Measurements from ENCODE around the gene DNMT1. TPM values are rescaled to one million over a fixed set of nuclear protein-coding genes. Genes with fewer than 3 reads are reported as not detected.

Gene DNMT1
- polyA plus RNA-seq, 1 of the 3 experiments (the other 2 are of a cell fraction) = 58.3 TPM

- peak overlapping the region; percentile 21; the same call in 1 of the 2 replicates for H3K4me2 ChIP-seq
- H3K4me3 ChIP-seq (ENCODE audit: low read depth in 2 of 2, low read length in 1 of 2) = no peak overlapping the region
- H3K9me3 ChIP-seq = no peaks in the 10 kb centered on the region
- no peak for TF ChIP-seq REST (IDR thresholded peaks at IDR 0.05; ENCODE audit: low read depth, low read length)
- no peak for TF ChIP-seq RFX5 (IDR thresholded peaks at IDR 0.05; ENCODE audit: low read length)
- peak; percentile 66; the same call in 1 of the 2 replicates for TF ChIP-seq FOSL2 (IDR thresholded peaks at IDR 0.05; ENCODE audit: borderline replicate concordance, low read depth)
- TF ChIP-seq JUND (IDR thresholded peaks at IDR 0.05) = 0 out of 2 replicates have a peak, but pooled peaks have one; percentile 27
- no peak for TF ChIP-seq YY1 (IDR thresholded peaks at IDR 0.05; ENCODE audit: low read depth)
- WGBS (ENCODE audit: low lambda C conversion rate) = 60% methylated on average over 9 of the region's 9 CpGs
- H3K9ac ChIP-seq = 0 out of 2 replicates have a peak overlapping the region, but pooled peaks have one; percentile 14
- 0 out of 2 replicates have a peak, but pooled peaks cover 3% of the 10 kb centered on the region for H4K20me1 ChIP-seq (ENCODE audit: insufficient read depth)
- H3K27me3 ChIP-seq (ENCODE audit: insufficient read depth) = no peaks in the 10 kb centered on the region
- H3K36me3 ChIP-seq (replicated peaks in 1 of 2; ENCODE audit: control insufficient read depth in 1 of 2, insufficient read depth in 2 of 2, low read length in 1 of 2) = peaks cover 12 to 28% of the 10 kb centered on the region in 2 experiments
- ChIA-PET POLR2A (interaction anchor here (0.9 to 2.9 kb wide), 4 partner anchors 11 to 129 kb away, joined by 3 to 21 read pairs (median 4); partner anchors contain the start of gene PPAN), CTCF (interaction anchor here (0.6 to 6.4 kb wide), 11 partner anchors 12 to 129 kb away, joined by 3 to 58 read pairs (median 4); partner anchors contain the start of gene PPAN)
- H3K79me2 ChIP-seq (ENCODE audit: insufficient read depth) = peaks cover 25% of the 10 kb centered on the region
- peaks cover 3 to 13% of the 10 kb centered on the region in 2 experiments; a peak in 1 of 4 replicates for H3K4me1 ChIP-seq (ENCODE audit: control insufficient read depth in 1 of 2, insufficient read depth in 2 of 2, low read depth in 1 of 2, low read length in 1 of 2)
- H3F3A ChIP-seq (replicated peaks; ENCODE audit: insufficient read depth) = peaks cover 38% of the 10 kb centered on the region
- peak overlapping the region in 1 of 2 experiments; percentile 76; a peak in 3 of 4 replicates for H3K27ac ChIP-seq (ENCODE audit: low read depth in 2 of 2, low read length in 1 of 2)
- no peak for DNase-seq
- no peaks in the 10 kb centered on the region for H3K9me2 ChIP-seq
- H2AFZ ChIP-seq (ENCODE audit: low read depth) = peak overlapping the region; percentile 91
Observed at GRCh38 chr19:10120538-10121189, 74.1 kb downstream of the DNMT1 start.

GRCh38 chr19:10118960-10119359 is 75.8 kb downstream of the DNMT1 start:
- Histone ChIP-seq H3F3A (replicated peaks; ENCODE audit: insufficient read depth) (peaks cover 40% of the 10 kb centered on the region), H3K27me3 (ENCODE audit: insufficient read depth) (no peaks in the 10 kb centered on the region), H3K9ac (peak overlapping the region; percentile 89), H3K27ac (ENCODE audit: low read depth in 2 of 2, low read length in 1 of 2) (peak overlapping the region; percentile 76 to 83; a peak in 2 of 4 replicates), H3K9me3 (no peaks in the 10 kb centered on the region), H3K36me3 (replicated peaks in 1 of 2; ENCODE audit: control insufficient read depth in 1 of 2, insufficient read depth in 2 of 2, low read length in 1 of 2) (peaks cover 12 to 36% of the 10 kb centered on the region in 2 experiments), H3K4me1 (ENCODE audit: control insufficient read depth in 1 of 2, insufficient read depth in 2 of 2, low read depth in 1 of 2, low read length in 1 of 2) (peaks cover 3 to 13% of the 10 kb centered on the region in 2 experiments; a peak in 1 of 4 replicates), H4K20me1 (ENCODE audit: insufficient read depth) (peaks cover 11% of the 10 kb centered on the region; the same call in 1 of the 2 replicates), H2AFZ (ENCODE audit: low read depth) (no peak overlapping the region), H3K4me2 (peak overlapping the region; percentile 97), H3K79me2 (ENCODE audit: insufficient read depth) (peaks cover 25% of the 10 kb centered on the region), H3K4me3 (ENCODE audit: low read depth in 2 of 2, low read length in 1 of 2) (peak overlapping the region; percentile 87 to 89), H3K9me2 (no peaks in the 10 kb centered on the region)
- no peak for TF ChIP-seq NFIC (IDR thresholded peaks at IDR 0.05; ENCODE audit: borderline replicate concordance)
- no peak for TF ChIP-seq IRF3 (IDR thresholded peaks at IDR 0.05; ENCODE audit: low read depth, low read length)
- no peak for TF ChIP-seq FOSL2 (IDR thresholded peaks at IDR 0.05; ENCODE audit: borderline replicate concordance, low read depth)
- TF ChIP-seq MAX (IDR thresholded peaks at IDR 0.05; ENCODE audit: low read depth) = no peak
- no peak for TF ChIP-seq RXRA (IDR thresholded peaks at IDR 0.05; ENCODE audit: borderline replicate concordance, low read depth)
- no peak for TF ChIP-seq FOXM1 (IDR thresholded peaks at IDR 0.05; ENCODE audit: low read depth)
- 11% methylated on average over 10 of the region's 12 CpGs for WGBS (ENCODE audit: low lambda C conversion rate)
- POLR2A ChIA-PET = interaction anchor here (0.7 to 1.2 kb wide), 3 partner anchors 9 to 13 kb away, joined by 4 read pairs; partner anchors contain the start of gene PPAN
- DNase-seq = no peak
- CTCF ChIA-PET = interaction anchor here (1.0 to 6.4 kb wide), 4 partner anchors 11 to 131 kb away, joined by 3 to 58 read pairs (median 8); partner anchors contain the start of genes ANGPTL6 and PPAN

Measured in SK-N-SH (cell line).